GM19463 (cell line): Measurements from ENCODE around the gene STARD13.

Experiments used
- ATAC-seq: cut with Tn5 transposase; IDR thresholded peaks from one replicate; pipeline ENCODE4 v1.9.1; 2021; ENCODE audit warnings: mild to moderate bottlenecking, moderate library complexity; ENCODE audit not compliant: unreplicated experiment

STARD13 gene

GRCh38 chr13:33229446-33230177, 55.9 kb downstream of the STARD13 start:
- no peak for ATAC-seq

- peak; percentile 81 for ATAC-seq
Measured at GRCh38 chr13:33228648-33229445, 56.7 kb downstream of the STARD13 start.

DNA sequence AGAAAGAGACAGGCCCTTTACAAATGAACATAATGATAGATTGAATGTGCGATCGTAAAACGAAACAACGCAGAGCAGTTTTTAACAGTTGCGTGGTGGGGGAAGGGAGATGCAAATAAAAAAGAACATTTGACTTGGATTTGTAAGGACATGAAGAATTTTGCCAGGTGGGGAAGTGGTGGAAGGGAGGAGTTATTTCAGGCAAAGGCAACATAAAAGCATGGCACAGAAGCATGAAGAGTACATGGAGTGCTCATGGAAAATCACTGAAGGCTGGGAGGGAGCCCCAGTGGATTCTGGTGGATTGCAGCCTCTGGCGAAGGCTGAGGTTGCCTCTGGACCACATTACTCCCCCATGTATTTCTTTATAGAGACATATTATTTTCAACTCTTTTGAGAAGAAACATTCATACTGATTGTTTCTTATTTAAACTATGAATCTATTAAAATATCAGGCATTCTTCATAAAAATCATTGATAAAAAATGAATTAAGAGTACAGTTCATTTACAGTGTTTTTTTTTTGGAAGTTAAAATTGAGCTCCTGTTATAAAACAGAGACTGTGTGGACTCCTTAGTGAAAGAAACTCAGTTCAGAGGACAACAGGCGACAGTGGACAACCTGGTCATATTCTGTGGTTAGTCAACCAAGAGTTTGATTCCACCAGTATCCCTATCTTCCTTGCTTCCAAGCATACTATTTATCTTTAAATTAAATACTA, 57.5 kb downstream of the STARD13 start:
- no peak for ATAC-seq

GRCh38 chr13:33224686-33225085, 60.9 kb downstream of the STARD13 start:
- no peak for ATAC-seq

DNA sequence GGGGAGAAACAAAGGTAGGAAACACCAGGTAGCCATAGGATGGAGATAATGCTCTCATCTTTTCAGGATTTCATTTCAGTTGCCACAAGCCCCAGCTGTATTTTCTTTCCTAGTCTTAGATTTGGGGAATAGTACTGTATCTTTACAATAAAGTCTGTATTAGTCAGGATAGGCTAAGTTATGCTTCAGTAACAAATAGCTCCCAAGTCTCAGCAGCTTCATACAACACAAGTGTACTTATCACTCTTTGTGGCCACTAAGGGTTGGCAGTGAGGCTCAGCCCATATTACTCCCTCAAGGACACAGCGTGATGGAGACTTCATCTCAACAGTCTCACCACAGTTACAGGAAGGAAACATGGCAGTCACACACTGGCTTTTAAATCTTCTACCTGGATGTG, 61.4 kb downstream of the STARD13 start:
- no peak for ATAC-seq

DNA sequence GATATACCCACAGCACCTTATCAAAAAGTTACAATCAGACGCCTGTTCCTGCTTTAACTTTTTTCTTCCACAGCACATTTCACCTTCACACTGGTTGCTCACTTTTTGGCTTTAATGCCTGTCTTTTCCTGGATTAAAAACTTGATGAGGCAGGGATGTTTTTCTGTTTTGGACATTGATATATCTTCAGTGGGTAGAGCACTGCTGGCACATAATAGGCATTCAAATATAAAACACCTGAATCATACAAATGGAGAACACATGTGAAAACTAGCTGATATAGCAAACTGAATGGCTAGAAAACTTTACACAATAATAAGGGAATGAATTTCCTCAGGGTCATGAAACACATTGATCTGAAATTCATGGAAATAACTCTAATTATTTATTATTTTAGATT, 65.6 kb downstream of the STARD13 start:
- no peak for ATAC-seq

GRCh38 chr13:33218426-33218825, 67.1 kb downstream of the STARD13 start:
- ATAC-seq, result no peak

DNA sequence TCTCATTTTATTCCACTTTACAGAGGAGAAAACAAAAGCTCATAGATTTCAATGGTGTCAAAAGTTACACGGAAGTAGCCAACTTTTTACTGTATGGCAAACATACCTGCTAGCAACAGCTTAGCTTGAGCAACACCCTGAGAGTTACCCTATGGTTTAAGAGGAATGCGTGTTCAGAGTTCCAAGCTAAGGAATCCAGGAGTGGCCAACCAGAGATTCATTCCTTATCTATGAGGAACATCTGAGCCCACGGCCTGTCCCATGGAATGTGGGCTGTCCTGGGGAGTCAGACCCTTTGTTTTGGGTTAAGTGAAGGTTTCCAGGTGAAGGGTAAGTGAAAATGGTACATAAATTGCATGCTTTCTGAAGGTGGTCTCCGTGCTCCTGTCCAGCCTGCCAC, 67.5 kb downstream of the STARD13 start:
- no peak for ATAC-seq

DNA sequence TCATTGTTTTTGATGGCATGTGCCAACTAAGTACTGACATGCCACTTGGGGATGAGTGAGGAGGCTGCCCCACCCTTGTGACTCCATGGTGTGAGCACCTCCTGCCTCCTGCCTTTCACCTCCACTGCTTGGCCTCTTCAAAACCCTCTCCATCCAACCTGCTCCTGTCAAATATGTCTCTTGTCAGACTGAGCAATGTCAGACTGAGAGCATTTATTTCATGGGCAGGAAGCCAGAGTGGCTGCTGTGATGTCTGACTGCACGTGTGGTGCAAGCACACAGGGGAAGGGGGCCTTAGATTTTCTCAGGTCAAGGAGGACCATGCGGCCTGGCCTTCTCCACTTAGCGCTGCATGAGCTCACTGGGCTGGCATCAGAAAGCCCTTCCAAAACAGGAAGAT, 68.3 kb downstream of the STARD13 start:
- no peak for ATAC-seq

DNA sequence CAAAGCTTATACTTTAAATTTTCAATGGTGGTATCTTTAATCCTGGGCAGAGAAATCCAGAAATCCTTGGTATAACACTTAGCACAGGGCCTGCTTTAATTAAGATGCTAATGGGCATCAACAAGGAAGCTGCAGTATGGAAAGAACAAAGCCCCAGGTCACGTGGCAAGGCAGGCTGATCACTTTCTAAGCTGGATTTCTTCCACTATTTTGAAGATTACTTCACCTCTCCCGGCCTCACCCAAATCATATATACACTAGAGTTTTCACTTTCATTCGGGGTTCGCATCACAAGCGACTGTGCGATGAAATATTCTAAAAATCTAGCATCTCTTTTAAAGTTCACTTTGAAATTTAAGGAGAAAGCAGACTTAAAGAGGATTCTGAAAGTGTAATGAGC, 71.8 kb downstream of the STARD13 start:
- ATAC-seq, result no peak

- no peak for ATAC-seq
Measured at GRCh38 chr13:33213024-33213768, 72.4 kb downstream of the STARD13 start.

DNA sequence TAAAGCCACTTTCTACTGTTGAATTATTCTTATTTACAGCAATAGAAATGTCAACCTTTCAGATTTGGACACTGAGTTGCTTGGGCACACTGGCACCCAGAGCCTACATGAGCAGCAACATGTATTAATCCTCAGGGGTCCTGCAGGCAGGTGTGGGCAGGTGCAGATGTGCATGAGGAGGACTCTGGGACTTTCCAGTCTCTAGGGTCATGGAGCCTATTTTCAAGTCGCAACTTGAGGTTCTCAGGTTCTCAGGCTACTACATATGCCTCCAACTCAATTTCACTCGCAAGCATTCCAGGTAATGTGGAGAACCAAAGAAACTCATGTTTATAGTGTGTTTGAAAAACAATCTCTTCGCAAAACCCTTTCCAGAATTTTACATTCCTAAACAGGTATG, 73.2 kb downstream of the STARD13 start:
- ATAC-seq, result no peak

DNA sequence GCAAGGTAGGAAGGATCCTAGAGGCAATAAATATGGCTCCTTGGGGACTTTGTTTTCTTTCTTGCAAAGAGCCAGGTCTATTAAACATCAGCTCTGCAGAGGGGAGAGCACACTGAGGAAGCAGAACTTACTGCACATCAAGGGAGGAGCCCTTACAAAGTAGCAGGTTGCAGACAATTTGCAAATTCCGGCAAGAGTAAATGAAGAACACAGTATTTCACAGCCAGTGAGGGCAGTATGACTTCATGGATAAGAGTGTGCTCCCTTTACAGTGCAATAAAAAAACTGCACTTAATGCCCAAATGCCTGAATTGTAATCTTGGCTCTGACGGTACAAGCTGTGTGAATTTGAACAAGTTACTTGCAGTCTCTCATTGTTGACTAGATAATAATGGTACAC, 75.5 kb downstream of the STARD13 start:
- no peak for ATAC-seq

GRCh38 chr13:33208290-33209220, 77.0 kb downstream of the STARD13 start:
- no peak for ATAC-seq

DNA sequence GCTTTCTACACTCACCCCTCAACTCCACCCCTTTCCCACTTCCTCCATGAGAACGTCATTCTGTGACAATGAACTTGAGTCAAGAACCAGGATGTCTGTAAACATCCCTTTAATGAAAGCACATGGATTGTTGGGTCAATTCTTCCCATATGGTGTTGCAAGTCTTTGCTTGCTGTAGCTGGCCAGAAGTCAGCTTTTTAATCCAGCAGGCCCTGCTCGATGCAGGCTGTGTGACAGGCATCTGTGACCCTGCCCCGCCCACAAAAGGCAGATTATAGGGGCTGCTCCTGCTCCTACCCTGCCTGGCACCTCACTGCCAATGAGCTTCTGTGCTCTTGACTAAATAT, 78.0 kb downstream of the STARD13 start:
- no peak for ATAC-seq

DNA sequence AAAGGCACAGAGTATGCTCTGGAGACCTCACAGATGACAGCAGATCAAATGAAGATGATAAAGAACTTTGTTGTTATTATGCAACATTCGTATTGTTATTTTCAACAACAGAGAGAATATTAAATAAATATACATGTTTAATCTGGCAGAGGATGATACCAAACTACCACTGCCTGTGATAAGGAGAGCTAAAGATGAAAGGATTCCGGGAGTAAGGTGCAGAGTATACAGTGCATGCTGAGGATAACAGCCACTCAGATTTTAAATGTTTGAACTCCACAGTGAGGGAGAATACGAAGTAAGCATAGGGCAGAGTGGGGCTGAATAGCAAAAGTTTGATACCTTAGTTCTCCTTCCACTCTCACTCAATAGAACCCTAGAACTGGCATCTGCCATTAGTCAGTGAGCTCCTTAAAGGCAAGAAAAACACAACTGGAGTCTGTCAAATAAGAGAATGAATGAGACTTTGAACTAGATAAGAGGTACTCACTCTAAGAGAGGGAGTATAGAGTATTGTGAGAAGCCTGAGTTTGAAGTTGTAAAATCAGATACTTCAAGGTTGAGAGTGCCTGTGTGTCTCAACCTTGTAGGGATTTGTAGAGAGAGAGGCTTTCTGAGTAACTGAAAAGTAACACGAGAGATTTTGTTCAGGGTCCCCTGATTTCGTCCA, 78.5 kb downstream of the STARD13 start:
- no peak for ATAC-seq

DNA sequence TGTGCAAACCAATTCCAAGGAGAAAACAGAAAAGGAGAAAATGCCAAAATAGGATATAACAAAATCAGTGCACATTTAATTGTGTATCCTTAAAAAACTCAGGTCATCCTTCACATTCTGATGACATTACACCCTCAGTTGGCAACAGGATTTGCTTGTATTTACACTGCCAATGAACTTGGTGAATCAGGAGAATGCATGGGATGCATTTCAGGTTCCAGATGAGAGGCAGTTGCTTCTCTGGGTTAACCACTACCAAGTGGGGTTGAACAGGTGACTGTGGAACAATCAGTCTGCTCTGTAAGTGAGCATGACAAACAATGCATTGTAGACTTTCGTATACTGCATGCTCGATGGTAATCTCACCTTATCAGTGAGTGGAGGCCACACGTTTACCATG, 79.1 kb downstream of the STARD13 start:
- no peak for ATAC-seq

DNA sequence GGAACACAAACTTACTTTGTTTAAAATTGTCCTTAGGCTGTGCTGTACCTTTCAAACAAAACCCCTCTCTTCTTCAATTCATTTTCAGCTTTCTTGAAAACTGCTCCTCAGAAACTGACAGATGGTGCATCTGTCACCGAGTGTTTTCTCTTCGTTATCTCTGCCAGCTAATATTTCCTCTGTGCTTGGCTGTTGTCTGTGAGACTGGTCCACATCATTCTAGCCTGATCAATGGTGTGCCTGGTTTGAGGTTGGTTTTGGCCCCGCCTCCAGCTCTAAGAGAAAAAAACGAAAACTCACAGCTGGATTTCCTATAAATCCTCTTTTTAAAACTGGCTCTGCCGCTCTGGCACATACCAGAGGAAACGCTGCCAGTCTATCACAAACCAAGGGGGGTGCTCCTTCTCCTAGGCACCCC, 79.7 kb downstream of the STARD13 start:
- peak; percentile 53 for ATAC-seq

GRCh38 chr13:33205224-33205623, 80.3 kb downstream of the STARD13 start:
- ATAC-seq, result no peak
